Tibial nerve (tissue), 4 donors: Measurements from ENCODE around the gene PIK3C2A.

ENCODE experiments used
- CTCF ChIP-seq, 5 experiments: fragments of 200-600 bp in 3 of 5; fragments of 450-650 bp in 2 of 5; sonication (generic) in 3 of 5; IDR thresholded peaks; one replicate each; pipeline ENCODE4 v1.5.1; 2016 to 2019; ENCODE audit warnings: antibody characterized with exemption in 5 of 5, mild to moderate bottlenecking in 3 of 5, moderate library complexity in 2 of 5
- EP300 ChIP-seq, 2 donors: sonication (generic); formaldehyde crosslinking; IDR thresholded peaks; one replicate each; pipeline ENCODE4 v1.6.1; 2017; ENCODE audit warnings: antibody characterized with exemption in 2 of 2, mild to moderate bottlenecking in 1 of 2
- POLR2A ChIP-seq, 2 donors: fragments of 450-650 bp; IDR thresholded peaks; one replicate each; pipeline ENCODE4 v1.6.1; 2017; ENCODE audit warnings: antibody characterized with exemption in 2 of 2, mild to moderate bottlenecking in 2 of 2, moderate library complexity in 2 of 2

GRCh38 chr11:17256512-17256911 is 48.7 kb upstream of the PIK3C2A start:
- TF ChIP-seq EP300 (IDR thresholded peaks at IDR 0.05): no peak
- TF ChIP-seq CTCF (IDR thresholded peaks at IDR 0.05): no peak
- no peak for TF ChIP-seq POLR2A (IDR thresholded peaks at IDR 0.05)
